B cell (primary cell): ENCODE measurements around the gene HIF3A.

ENCODE experiments used
- CTCF ChIP-seq: fragments of 200-600 bp; IDR thresholded peaks from one replicate; pipeline ENCODE4 v1.8.0; 2022; ENCODE audit warnings: antibody characterized with exemption, mild to moderate bottlenecking
- EZH2 ChIP-seq: IDR thresholded peaks from 2 replicates; pipeline ENCODE4 v1.6.1; 2012; ENCODE audit warnings: borderline replicate concordance, low read depth, mild to moderate bottlenecking, moderate library complexity, low read length; ENCODE audit not compliant: insufficient read depth, poor library complexity, severe bottlenecking

GRCh38 chr19:46368116-46368515 lies 71.3 kb downstream of the HIF3A start:
- no peak for TF ChIP-seq CTCF
- no peak for TF ChIP-seq EZH2
